HL-60 (cell line): ENCODE results near the gene FANCC.

Source experiments
- DNase-seq, 2 experiments: peaks; one replicate each; pipeline ENCODE4 v3.0.0-alpha.2; 2010 to 2020; ENCODE audit warnings: low read depth in 1 of 2, low spot score in 1 of 2
- H3K27ac ChIP-seq: fragments of 250-450 bp; sonication (Bioruptor Pico); replicated peaks from 2 replicates; pipeline ENCODE4 v1.5.1; 2020; ENCODE audit warnings: mild to moderate bottlenecking, moderate library complexity
- H3K27me3 ChIP-seq: fragments of 250-450 bp; sonication (Bioruptor Pico); 2 replicates; pipeline ENCODE4 v1.5.1; 2021; ENCODE audit warnings: mild to moderate bottlenecking, moderate library complexity; ENCODE audit not compliant: insufficient read depth, poor library complexity, severe bottlenecking
- H3K4me3 ChIP-seq: replicated peaks from 2 replicates; pipeline ENCODE4 v1.5.1; 2011; ENCODE audit warnings: mild to moderate bottlenecking, control low read depth, low read length; ENCODE audit not compliant: insufficient read depth
- GABPA ChIP-seq: IDR thresholded peaks from 2 replicates; pipeline ENCODE4 v1.6.1; 2012; ENCODE audit warnings: low read depth
- POLR2AphosphoS5 ChIP-seq: IDR thresholded peaks from 2 replicates; pipeline ENCODE4 v1.6.1; 2012; ENCODE audit warnings: low read depth
- SPI1 ChIP-seq: IDR thresholded peaks from 2 replicates; pipeline ENCODE4 v1.6.1; 2012; ENCODE audit warnings: low read depth, mild to moderate bottlenecking, borderline replicate concordance
- TF ChIP-seq, protein P1 (sequence below): IDR thresholded peaks from one replicate; pipeline ENCODE4 v1.5.1; 2011; ENCODE audit warnings: low read length, control low read depth, inconsistent platforms; ENCODE audit not compliant: insufficient read depth
- TF ChIP-seq, protein P2 (sequence below): IDR thresholded peaks from 2 replicates; pipeline ENCODE4 v1.6.1; 2012; ENCODE audit warnings: low read depth; ENCODE audit not compliant: insufficient replicate concordance

Gene FANCC

DNA sequence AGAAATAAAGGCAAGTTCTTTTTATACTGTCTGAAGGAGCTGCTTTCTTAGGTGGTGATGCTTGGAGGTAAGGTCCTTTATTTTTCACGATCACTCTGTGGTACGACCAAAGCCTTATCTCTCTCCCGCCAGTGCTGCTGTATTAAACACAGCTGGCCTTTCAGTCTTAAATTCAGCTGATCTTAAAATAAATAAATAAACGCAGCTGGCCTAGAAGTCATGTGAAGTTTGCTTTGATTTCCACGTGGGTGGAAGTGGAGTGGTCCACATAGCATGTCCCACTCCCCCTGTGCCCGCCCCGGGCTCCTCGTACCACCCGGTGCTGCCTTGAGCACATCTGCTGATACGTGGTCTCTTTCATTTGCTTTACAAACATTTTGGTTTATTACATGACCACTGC lies 260.4 kb downstream of the FANCC start:
- TF ChIP-seq GABPA (no peak), POLR2AphosphoS5 (no peak), SPI1 (no peak)
- TF ChIP-seq, protein P1, sequence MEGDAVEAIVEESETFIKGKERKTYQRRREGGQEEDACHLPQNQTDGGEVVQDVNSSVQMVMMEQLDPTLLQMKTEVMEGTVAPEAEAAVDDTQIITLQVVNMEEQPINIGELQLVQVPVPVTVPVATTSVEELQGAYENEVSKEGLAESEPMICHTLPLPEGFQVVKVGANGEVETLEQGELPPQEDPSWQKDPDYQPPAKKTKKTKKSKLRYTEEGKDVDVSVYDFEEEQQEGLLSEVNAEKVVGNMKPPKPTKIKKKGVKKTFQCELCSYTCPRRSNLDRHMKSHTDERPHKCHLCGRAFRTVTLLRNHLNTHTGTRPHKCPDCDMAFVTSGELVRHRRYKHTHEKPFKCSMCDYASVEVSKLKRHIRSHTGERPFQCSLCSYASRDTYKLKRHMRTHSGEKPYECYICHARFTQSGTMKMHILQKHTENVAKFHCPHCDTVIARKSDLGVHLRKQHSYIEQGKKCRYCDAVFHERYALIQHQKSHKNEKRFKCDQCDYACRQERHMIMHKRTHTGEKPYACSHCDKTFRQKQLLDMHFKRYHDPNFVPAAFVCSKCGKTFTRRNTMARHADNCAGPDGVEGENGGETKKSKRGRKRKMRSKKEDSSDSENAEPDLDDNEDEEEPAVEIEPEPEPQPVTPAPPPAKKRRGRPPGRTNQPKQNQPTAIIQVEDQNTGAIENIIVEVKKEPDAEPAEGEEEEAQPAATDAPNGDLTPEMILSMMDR = no peak
- TF ChIP-seq, protein P2, sequence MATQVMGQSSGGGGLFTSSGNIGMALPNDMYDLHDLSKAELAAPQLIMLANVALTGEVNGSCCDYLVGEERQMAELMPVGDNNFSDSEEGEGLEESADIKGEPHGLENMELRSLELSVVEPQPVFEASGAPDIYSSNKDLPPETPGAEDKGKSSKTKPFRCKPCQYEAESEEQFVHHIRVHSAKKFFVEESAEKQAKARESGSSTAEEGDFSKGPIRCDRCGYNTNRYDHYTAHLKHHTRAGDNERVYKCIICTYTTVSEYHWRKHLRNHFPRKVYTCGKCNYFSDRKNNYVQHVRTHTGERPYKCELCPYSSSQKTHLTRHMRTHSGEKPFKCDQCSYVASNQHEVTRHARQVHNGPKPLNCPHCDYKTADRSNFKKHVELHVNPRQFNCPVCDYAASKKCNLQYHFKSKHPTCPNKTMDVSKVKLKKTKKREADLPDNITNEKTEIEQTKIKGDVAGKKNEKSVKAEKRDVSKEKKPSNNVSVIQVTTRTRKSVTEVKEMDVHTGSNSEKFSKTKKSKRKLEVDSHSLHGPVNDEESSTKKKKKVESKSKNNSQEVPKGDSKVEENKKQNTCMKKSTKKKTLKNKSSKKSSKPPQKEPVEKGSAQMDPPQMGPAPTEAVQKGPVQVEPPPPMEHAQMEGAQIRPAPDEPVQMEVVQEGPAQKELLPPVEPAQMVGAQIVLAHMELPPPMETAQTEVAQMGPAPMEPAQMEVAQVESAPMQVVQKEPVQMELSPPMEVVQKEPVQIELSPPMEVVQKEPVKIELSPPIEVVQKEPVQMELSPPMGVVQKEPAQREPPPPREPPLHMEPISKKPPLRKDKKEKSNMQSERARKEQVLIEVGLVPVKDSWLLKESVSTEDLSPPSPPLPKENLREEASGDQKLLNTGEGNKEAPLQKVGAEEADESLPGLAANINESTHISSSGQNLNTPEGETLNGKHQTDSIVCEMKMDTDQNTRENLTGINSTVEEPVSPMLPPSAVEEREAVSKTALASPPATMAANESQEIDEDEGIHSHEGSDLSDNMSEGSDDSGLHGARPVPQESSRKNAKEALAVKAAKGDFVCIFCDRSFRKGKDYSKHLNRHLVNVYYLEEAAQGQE = no peak
- no peak for DNase-seq
- no peak overlapping the region for H3K4me3 ChIP-seq
- no peaks in the 10 kb centered on the region for H3K27me3 ChIP-seq
- no peak overlapping the region for H3K27ac ChIP-seq

DNA sequence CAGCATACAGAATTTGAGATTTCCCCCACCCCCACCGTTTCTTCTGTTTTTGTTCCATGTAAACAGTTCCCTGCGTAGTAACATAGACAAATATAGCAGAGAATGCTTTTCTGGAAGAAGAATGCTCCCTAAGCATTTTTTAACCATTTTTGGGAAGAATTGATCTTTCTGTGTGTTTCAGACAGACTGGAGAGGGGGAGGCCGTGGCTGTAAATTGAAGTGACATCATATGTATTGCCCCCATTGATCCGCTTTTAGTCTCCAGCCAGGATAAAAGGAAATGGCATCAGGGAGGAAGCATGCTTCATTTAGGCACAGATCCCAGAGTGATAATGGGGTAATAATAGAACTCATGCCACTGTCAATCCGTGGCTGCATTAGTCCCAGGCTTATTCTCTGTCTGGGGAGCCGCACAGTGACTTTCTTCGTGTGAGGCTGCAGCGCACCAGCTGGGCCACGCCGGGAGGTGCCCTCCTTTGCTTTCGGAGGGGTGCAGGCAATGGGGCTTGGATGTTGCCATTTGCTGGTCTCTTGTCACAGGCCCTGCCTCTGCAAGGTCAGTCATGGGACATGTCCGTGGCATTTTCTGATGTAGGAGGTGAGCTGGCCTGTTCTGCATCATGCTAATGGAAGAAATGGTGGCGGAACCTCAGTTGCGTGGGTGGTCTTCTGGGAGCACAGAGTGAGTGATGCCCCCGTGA lies 261.5 kb downstream of the FANCC start:
- Histone ChIP-seq H3K27ac (no peak overlapping the region), H3K27me3 (no peaks in the 10 kb centered on the region), H3K4me3 (no peak overlapping the region)
- no peak for DNase-seq
- TF ChIP-seq SPI1 (no peak), POLR2AphosphoS5 (no peak), GABPA (no peak)
- TF ChIP-seq, protein P1 = no peak
- TF ChIP-seq, protein P2 = no peak

DNA sequence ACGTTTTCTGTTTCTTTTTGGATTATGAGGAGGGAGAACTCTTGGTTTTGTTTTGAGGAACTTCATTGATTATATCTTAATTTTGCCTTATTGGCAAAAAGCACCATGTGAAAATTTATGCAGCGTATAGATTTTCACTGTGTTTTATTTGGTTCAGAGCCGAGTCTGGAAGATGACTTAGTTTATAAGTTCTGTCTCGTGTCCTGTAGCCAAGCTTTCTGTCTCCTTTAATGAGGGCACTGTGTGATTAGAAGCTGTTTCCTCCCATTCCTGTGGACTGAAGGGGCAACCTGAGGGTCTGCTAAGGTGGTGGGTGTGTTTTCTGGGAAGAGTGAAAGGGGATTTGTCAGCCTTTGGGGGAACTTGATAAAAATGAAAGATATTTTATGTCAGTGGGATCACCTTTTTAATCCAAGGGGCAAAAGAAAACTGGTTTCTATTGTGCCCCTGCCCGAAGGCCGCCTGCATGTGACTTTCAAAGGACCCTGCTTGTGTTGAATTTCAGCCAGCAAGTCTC lies 262.1 kb downstream of the FANCC start:
- TF ChIP-seq POLR2AphosphoS5 (no peak), SPI1 (no peak), GABPA (no peak)
- TF ChIP-seq, protein P1 = no peak
- TF ChIP-seq, protein P2 = no peak
- no peak for DNase-seq
- Histone ChIP-seq H3K27ac (no peak overlapping the region), H3K4me3 (no peak overlapping the region), H3K27me3 (no peaks in the 10 kb centered on the region)
